Fibroblast of skin of back (primary cell): ENCODE measurements around the gene KBTBD12.
"Not testable (repeated sequence)": the region's sequence is repeated elsewhere in the genome, so short reads cannot be mapped to it uniquely, and the experiment has no call there.

ENCODE experiments used
- DNase-seq: peaks from one replicate; pipeline ENCODE4 v3.0.0-alpha.2; 2013

Gene KBTBD12

GRCh38 chr3:127905556-127905955, 9.5 kb upstream of the KBTBD12 start:
- DNase-seq = no peak

DNA sequence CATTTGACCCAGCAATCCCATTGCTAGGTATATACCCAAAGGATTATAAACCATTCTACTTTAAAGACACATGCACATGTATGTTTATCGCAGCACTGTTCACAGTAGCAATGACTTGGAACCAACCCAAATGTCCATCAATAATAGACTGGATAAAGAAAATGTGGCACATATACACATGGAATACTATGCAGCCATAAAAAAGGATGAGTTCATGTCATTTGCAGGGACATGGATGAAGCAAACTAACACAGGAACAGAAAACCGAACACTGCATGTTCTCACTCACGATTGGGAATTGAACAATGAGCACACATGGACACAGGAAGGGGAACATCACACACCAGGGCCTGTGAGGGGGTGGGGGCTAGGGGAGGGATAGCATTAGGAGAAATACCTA, 8.4 kb upstream of the KBTBD12 start:
- DNase-seq = not testable (repeated sequence)

DNA sequence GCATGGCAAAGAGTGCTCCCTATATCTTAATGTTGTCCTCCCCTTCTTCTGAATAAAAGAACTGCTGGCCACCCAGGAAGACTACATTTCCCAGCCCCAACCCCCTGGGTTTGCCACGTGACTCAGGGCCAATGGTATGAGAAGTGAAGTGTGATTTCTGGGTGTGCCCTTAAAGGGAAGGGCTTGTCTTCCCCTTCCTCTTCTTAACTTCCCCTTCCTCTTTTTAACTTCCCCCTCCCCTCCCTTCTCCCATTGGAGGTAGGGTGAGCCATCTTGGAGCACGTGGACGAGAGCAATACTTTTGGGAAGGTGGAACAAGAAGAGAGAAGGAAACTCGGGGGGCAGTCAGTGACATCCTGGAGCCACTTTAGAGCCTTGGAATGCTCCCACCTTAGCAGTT, 6.8 kb upstream of the KBTBD12 start:
- DNase-seq = no peak

- DNase-seq = no peak
These were observed 6.1 kb upstream of the KBTBD12 start for GRCh38 chr3:127908951-127909350.

- no peak for DNase-seq
These were observed 5.4 kb upstream of the KBTBD12 start for GRCh38 chr3:127909646-127910045.

GRCh38 chr3:127911421-127911931, 3.6 kb upstream of the KBTBD12 start:
- peak; percentile 52 for DNase-seq

DNA sequence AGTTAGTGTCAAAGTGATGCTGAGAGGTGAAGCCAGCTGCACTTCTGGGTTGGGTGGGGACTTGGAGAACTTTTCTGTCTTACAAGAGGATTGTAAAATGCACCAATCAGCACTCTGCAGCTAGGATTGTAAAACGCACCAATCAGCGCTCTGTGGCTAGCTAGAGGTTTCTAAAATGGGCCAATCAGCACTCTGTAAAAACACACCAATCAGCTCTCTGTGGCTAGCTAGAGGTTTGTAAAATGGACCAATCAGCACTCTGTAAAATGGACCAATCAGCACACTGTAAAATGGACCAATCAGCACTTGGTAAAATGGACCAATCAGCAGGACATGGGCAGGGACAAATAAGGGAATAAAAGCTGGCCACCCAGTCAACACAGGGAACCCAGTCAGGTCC, 1.2 kb upstream of the KBTBD12 start:
- not testable (repeated sequence) for DNase-seq

DNA sequence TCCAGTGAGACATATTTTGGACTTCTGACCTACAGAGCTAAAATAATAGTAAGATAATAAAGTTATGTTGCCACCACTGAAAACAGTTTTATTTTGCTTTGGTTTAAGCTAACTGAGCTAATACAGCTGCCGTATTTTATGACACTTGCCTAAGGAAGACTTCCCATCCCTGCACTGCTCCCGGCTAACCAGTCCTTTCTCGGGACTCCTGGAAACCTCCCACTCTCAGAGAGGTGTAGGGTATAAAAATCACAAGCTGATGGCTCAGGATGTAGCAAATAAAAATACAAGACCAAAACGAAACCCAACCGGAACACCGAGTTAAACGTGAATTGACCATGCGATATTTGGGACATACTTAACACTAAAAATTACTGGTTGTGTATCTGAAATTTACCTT, 448 bp upstream of the KBTBD12 start:
- DNase-seq = no peak

GRCh38 chr3:127915937-127916493, 983 bp downstream of the KBTBD12 start:
- no peak for DNase-seq

DNA sequence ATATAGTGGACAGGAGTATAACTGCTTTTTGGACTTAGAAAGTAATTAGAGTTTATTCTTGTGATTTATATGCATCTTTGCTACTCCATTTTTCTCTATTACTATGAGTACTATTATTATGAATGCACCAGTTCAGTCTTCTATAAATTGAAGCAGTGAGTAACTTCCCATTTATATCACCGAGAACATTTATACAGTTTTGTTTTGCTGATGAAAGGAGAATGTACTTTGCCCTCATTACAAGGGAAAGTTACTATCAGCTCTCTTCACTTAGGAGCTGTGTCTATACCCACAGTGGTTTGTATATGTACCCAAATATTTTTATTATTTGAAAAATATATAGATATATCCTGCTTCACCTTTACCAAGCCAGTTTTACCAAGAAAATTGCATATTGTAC, 5.7 kb downstream of the KBTBD12 start:
- no peak for DNase-seq

DNA sequence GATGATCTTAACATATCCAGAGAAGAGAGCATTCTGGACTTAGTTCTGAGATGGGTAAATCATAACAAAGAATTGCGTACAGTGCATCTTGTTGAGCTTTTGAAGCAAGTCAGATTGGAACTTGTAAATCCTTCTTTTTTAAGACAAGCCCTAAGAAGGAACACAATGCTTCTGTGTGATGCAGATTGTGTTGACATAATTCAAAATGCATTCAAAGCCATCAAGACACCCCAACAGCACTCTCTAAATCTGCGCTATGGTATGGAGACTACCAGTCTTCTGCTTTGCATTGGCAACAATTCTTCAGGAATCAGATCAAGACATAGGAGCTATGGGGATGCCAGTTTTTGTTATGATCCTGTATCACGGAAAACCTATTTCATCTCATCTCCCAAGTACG, 8.6 kb downstream of the KBTBD12 start:
- DNase-seq = no peak

GRCh38 chr3:127925384-127925783, 10.4 kb downstream of the KBTBD12 start:
- DNase-seq = no peak

DNA sequence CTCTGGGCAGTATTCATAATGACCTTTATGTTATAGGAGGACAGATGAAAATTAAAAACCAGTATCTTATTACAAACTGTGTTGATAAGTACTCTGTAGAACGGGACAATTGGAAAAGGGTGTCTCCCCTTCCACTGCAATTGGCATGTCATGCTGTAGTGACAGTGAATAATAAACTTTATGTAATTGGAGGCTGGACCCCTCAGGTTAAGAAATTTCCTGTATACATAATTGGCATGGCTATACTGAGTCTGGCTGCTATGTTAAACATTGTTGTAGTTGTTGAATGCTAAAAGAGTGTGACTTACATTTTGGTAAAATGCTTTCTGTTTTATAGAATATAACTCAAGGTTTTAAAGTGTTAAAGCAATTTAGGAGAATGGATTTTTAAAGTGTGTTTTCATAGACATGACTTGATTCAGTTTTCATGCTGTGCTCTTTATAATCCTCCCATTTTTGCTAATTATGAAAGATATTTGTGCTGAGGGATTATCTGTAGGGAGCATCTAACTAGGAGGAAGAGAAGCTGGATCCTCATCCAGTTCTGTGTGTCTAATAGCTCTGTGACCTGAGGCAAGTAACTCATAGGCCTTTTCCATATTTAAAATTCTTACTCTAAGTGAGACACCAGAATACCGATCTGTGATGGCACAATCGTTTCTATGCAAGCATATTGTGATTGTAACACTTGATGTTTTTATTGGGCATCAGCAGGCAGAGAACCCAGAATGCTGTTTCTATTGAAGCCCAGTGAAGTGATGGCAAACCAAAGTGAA, 13.0 kb downstream of the KBTBD12 start:
- no peak for DNase-seq

- DNase-seq = no peak
These were observed 14.9 kb downstream of the KBTBD12 start for GRCh38 chr3:127929818-127930413.

DNA sequence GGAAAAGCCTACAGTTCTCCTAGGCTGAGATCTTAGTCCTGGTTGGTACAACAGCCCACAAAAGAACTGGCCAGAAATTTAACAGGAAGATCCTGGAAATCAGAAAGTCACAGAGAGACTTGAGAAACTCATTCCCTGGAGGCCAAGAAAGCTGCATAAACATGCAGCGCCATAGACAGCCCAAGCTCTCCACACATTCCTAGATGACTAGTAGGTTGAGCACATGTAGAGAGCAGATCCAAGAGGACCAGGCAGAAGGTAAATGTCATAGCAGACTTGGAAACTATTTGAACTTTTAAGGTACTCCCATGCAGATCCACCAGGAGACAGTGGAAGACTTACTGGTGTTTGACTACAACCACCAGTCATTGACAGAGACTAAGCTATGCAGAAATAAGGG, 18.4 kb downstream of the KBTBD12 start:
- DNase-seq = peak; percentile 12

- no peak for DNase-seq
These were observed 23.8 kb downstream of the KBTBD12 start for GRCh38 chr3:127938800-127939199.

- peak; percentile 37 for DNase-seq
These were observed 25.1 kb downstream of the KBTBD12 start for GRCh38 chr3:127940116-127940515.

DNA sequence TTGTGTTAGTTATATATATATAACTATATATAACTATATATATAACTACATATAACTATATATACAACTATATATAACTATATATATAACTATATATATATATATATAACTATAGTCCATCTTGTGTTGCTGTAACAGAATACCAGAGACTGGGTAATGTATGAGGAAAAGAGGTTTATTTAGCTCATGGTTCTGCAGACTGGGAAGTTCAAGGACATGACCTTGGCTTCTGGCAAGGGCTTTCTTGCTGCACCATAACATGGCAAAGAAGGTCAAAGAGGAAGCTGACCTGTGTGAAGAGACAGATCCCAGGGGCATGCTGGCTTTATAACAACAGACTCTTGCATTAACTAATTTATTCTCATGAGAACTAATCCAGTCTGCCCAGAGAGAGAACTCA, 27.6 kb downstream of the KBTBD12 start:
- DNase-seq = no peak

DNA sequence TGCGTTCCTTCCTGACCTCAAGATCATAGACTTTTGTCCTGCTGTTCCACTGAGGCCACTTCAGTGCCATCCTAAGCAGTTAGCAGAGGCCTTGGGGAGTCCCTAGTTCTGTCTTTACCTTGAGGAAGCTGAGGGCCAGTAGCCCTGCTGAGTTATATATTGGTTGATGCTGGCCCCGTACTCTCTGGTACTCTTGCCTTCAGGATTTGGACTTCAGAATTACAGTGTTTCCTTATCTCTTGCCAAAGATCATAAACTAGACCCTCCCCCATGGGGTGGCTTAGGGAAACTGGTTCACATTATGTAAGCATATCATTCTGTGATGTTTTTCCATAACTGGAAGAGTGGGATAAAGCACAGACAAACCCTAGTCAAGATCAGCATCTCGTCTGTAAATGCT, 33.2 kb downstream of the KBTBD12 start:
- DNase-seq = no peak

DNA sequence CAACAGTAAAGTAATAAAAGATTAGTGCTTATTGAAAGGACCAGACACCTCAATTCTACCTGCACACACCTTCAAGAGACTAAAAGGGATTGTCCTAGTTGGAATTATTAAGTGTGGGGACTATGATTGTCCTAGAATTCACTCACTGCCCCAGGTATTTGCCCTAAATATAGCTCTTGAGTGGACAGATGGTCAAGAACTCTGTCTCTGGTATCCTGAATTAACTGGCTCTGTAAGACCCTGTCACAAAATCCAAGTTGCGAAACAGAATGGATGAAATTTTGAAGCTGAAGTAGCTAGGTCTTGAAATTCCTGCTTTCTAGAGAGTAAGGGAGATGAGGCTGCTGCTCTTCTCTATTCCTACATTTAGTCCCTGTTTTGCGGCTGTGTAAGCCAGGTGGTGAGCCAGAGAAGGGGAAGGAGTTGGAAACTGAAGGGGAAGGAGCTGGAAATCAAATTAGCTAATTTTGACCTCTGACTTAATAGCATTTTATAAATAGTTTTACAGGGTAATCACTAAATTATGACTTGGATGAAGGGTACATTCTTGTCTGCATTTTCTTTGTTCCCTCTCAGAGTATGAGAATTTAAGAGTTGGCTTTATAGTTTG, 34.5 kb downstream of the KBTBD12 start:
- peak; percentile 9 for DNase-seq

DNA sequence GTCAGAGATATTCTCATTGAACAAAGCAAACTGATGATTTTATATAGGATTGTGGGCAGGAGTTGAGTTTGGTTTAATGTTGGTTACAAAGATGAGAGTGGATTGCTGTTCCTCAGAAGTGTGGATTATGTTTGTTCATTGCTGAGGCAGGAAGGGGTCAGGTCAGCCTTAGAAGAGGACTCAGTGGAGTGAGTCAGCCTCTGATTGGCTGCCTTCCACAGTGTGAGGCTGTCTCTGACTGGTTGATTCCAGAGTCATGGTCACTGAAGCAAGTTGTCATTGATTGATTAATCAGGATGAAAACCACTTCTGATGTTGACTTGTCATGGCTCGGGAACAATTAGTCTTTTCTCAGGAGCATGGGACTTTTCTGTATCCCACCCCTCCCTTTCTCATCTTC, 36.2 kb downstream of the KBTBD12 start:
- DNase-seq = peak; percentile 42

DNA sequence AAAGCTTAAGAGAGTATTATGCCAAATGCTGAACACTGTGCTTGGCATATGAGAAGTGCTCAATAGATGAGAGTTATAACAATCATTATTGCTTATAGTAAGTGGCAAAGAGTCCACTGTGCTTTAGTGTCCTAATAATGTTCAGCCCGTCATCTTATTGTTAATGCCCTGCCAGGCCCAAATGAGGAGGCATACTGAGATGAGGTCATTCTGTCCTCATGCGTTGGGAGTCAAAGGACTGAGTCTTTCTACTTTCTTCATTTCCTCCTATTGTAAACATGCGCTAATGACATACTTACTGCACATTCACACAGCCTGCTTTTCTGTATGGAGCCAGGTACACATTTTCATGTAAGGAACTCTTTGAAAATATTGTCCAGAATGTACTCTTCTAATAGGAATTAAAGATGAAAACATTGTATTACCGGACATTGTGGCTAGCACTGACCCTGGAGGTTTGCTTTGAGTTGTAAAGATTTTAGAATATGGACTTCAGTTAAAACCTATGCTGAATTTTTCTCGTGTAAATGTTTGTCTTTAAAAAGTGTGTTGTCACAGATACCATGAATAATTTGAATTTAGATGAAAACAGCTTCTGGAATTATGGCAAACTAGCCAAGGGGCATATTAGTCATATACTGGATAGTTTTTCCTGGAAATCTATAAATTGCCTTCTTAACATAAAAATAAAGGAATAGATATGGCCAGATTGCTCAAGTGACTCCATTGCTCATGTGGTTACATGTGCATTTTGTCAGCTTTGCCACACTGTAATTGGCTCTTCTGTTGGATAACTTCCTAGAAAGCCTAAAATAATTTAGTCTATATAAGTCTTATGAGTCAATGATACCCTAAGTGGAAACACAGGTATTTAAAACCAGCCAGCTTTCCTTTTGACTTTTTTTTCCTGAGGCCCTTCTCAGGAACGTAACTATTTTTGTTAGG, 38.3 kb downstream of the KBTBD12 start:
- peak; percentile 51 for DNase-seq
